ENCODE data around the gene POLRMT.
"Not testable (repeated sequence)": the region's sequence is repeated elsewhere in the genome, so short reads cannot be mapped to it uniquely, and the experiment has no call there.

POLRMT gene

GRCh38 chr19:633068-633785 is at the start of gene POLRMT:
TSS of gene POLRMT (minus strand) at chr19:633537. CDS start at chr19:633512, 25 bp downstream.
- DNase-seq, result peak; percentile 96

DNA sequence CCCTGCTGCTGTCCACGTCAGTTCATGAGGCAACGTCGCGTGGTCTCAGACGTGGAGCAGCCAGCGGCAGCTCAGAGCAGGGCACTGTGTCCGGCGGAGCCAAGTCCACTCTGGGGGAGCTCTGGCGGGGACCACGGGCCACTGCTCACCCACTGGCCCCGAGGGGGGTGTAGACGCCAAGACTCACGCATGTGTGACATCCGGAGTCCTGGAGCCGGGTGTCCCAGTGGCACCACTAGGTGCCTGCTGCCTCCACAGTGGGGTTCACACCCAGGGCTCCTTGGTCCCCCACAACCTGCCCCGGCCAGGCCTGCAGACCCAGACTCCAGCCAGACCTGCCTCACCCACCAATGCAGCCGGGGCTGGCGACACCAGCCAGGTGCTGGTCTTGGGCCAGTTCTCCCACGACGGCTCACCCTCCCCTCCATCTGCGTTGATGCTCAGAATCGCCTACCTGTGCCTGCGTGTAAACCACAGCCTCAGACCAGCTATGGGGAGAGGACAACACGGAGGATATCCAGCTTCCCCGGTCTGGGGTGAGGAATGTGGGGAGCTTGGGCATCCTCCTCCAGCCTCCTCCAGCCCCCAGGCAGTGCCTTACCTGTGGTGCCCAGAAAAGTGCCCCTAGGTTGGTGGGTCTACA is 49.5 kb upstream of the POLRMT start:
- no peak for DNase-seq

DNA sequence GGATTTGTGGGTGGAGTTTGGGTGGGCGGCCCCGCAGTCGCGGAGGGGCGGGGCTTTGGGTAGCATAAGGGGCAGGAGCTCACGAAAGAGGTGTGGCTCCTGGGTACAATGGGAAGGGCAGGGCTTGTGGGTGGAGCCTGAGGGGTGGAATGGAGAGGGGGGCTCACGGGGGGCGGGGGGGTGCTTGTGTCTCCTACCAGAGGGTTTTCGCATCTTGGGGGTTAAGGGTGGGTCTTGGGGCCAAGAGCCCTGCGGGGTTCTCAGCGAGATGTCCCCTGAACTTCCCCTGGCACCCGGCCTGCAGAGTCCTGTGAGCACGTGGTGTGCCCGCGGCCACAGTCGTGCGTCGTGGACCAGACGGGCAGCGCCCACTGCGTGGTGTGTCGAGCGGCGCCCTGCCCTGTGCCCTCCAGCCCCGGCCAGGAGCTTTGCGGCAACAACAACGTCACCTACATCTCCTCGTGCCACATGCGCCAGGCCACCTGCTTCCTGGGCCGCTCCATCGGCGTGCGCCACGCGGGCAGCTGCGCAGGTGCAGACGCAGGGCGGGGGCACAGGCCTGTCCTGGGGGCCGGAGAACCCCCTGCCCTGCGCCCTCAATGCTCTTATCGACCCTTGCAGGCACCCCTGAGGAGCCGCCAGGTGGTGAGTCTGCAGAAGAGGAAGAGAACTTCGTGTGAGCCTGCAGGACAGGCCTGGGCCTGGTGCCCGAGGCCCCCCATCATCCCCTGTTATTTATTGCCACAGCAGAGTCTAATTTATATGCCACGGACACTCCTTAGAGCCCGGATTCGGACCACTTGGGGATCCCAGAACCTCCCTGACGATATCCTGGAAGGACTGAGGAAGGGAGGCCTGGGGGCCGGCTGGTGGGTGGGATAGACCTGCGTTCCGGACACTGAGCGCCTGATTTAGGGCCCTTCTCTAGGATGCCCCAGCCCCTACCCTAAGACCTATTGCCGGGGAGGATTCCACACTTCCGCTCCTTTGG is 48.0 kb upstream of the POLRMT start:
- DNase-seq, result peak; percentile 34

- DNase-seq, result peak; percentile 95
Observed at GRCh38 chr19:680287-681028, 47.1 kb upstream of the POLRMT start.

GRCh38 chr19:679418-680286 is 46.3 kb upstream of the POLRMT start:
- peak; percentile 13 for DNase-seq

- no peak for DNase-seq
Observed at GRCh38 chr19:678791-679388, 45.6 kb upstream of the POLRMT start.

DNA sequence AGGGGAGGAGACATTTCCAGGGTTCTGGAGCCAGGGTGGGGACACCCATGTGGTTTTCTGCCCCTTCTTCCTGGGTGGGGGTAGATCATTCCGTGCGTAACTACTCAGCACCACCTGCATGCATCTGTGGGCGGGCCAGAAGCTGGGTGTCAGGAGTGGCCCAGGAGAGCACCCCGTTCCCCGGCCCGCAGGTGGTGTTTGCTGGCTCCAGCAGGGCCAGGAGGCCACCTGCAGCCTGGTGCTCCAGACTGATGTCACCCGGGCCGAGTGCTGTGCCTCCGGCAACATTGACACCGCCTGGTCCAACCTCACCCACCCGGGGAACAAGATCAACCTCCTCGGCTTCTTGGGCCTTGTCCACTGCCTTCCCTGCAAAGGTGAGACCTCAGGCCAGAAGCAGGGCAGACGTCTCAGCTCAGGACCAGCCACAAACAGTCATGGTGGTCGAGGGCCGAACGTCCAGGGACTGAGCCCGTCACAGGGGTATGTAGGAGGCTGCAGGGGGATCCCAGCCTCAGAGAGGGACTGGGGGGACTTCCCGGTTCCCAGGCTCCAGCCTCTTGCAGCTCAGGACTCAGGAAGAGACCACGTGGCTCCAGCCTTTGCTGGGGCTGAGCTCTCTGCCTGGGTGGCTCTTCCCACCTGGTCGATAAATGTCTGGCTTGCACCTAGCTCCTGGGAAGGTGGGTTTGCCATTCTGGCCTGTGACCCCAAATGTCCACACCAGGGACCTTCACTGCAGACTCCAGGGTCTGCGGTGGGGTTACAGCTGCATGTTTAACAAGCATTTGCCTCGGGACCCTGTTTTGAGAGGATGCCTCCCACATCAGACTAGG is 44.5 kb upstream of the POLRMT start:
- DNase-seq, result no peak

DNA sequence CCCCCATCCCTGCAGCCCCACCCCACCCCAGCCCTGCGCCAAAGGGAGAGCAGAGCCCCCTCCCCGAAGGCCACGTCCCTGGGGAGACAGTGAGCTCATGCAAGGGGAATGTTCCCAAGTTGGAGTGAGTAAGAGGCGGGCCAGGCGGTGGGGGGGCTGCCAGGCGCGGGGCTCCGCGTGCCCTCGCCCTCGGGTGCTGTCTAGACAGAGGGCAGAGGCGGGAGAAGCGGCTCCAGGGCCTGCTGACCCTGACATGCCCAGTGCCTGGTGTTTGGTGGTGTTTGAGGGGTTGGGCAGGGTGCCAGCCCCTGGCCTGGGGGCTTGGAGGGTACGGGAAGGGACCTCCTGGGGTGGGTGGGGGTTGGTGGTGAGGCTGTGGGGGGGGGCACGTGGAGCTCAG is 43.9 kb upstream of the POLRMT start:
- no peak for DNase-seq

DNA sequence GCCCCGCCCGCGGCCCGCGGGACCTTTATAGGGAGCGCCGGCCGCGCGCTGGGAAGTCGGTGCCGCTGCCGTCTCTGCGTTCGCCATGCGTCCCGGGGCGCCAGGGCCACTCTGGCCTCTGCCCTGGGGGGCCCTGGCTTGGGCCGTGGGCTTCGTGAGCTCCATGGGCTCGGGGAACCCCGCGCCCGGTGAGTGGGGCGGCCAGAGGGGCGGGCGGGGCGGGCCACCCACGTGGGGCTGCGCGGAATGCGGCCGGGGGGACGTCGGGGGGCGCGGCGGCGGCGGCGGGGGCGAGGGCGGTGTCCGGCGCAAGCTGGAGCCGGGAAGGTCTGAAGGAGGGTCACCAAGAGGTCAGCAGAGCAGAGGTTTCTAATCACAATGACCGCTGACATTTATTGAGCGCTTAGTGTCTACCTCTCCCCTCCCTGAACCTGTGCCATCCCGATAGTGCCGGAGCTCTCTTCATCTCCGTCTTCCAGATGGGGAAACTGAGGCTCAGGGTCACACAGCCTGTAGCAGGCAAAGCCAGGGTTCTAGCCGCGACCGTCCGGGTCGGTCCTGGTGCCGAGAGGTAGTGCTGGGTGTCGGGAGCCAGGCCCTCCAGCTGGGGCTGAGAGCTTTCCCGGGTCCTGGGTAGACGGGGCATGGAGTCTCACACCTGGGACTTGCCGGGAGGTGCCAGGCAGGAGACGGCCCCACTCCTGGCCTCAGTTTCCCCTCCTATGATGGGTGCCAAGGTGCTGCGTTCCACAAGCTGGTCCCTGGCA is 43.2 kb upstream of the POLRMT start, which contains the start of gene FSTL3:
FSTL3 (plus strand) TSS at position 54 of the 767 bp plus-strand sequence; CDS start at position 86, 32 bp downstream.
- no peak for DNase-seq

- DNase-seq, result no peak
Observed at GRCh38 chr19:676007-676338, 42.6 kb upstream of the POLRMT start.

- no peak for DNase-seq
Observed at GRCh38 chr19:674282-675151, 41.2 kb upstream of the POLRMT start.

DNA sequence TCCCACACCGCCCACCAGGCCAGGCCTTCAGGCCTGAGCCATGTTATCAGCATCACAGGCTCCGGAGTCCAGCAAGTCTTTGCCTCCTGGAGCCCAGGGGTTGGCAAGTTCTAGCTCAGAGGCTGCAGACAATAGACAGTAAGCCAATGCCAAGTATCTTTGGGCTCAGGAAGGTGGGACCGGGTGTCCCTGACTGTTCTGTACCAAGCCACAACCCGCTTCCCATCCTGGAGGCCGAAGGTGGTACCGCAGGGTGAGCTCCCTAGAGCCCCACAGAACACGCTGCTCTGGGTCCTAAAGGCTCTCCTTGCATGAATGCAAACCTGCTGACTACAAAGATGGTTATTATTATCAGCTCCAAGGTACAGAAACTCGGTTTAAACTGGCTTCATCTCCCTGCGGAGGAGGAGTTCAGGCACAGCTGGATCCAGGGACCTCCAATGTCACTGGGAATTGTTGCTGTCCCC is 37.3 kb upstream of the POLRMT start:
- no peak for DNase-seq

DNA sequence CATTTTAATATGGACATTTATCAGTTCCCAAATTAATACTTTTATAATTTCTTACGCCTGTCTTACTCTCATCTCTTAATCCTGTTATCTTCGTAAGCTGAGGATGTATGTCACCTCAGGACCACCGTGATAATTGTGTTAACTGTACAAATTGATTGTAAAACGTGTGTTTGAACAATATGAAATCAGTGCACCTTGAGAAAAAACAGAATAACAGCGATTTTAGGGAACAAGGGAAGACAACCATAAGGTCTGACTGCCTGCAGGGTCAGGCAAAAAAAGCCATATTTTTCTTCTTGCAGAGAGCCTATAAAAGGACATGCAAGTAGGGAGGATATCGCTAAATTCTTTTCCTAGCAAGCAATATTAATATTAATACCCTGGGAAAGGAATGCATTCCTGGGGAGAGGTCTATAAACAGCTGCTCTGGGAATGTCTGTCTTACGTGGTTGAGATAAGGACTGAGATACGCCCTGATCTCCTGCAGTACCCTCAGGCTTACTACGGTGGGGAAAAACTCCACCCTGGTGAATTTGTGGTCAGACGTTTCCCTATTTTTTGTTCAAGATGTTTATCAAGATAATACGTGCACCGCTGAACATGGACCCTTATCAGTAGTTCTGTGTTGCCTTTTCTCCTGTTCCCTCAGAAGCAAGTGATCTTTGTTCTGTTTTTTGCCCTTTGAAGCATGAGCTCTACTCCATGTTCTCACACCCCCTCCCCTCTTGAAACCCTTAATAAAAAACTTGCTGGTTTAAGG is 35.5 kb upstream of the POLRMT start:
- DNase-seq, result not testable (repeated sequence)

- DNase-seq, result not testable (repeated sequence)
Observed at GRCh38 chr19:666985-667573, 33.7 kb upstream of the POLRMT start.

GRCh38 chr19:664913-665443 is 31.6 kb upstream of the POLRMT start:
- DNase-seq, result peak; percentile 50

DNA sequence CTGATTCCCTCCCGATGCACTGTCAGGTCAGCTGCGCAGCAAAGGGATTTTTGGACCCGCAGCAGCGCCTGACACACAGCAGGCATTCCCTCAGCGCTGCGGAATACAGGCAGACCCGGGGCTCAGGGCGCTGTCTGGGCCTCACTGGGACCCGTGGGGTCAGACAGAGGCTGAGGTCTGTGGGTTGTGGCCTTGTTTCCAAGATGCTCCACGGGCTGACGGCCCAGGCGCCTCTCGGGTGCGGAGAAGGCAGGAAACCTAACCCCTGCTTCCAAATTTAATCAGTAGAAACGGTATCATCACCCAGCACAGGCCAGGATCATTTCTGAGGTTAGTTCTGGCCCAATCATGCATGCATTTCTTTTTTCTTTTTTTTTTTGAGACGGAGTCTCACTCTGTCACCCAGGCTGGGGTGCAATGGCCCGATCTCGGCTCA is 30.4 kb upstream of the POLRMT start:
- no peak for DNase-seq
